CD4-positive, alpha-beta T cell treated with Interleukin-15 for 4 hours (primary cell): Measurements from ENCODE around the gene FIGN.

Source experiments
- DNase-seq: peaks from one replicate; pipeline ENCODE4 v3.0.0-alpha.2; 2020; ENCODE audit warnings: low spot score

FIGN gene

GRCh38 chr2:163737190-163737439, 1.3 kb upstream of the FIGN start:
- DNase-seq: no peak

GRCh38 chr2:163736433-163737189, 803 bp upstream of the FIGN start:
- DNase-seq: no peak

GRCh38 chr2:163734881-163735684, 725 bp downstream of the FIGN start:
- no peak for DNase-seq

GRCh38 chr2:163734401-163734800, 1.4 kb downstream of the FIGN start:
- no peak for DNase-seq

- DNase-seq: no peak
Measured at GRCh38 chr2:163733956-163734355, 1.9 kb downstream of the FIGN start.

GRCh38 chr2:163733301-163733938, 2.4 kb downstream of the FIGN start:
- no peak for DNase-seq

- no peak for DNase-seq
Measured at GRCh38 chr2:163732727-163733126, 3.1 kb downstream of the FIGN start.

GRCh38 chr2:163731735-163732134, 4.1 kb downstream of the FIGN start:
- no peak for DNase-seq

- no peak for DNase-seq
Measured at GRCh38 chr2:163730556-163730955, 5.3 kb downstream of the FIGN start.

- DNase-seq: no peak
Measured at GRCh38 chr2:163729636-163730273, 6.1 kb downstream of the FIGN start.

- no peak for DNase-seq
Measured at GRCh38 chr2:163723881-163724280, 11.9 kb downstream of the FIGN start.

GRCh38 chr2:163723348-163723747, 12.5 kb downstream of the FIGN start:
- no peak for DNase-seq

GRCh38 chr2:163719331-163719730, 16.5 kb downstream of the FIGN start:
- DNase-seq: no peak

GRCh38 chr2:163717993-163718680, 17.7 kb downstream of the FIGN start:
- DNase-seq: no peak

GRCh38 chr2:163717515-163717914, 18.3 kb downstream of the FIGN start:
- DNase-seq: no peak

GRCh38 chr2:163716101-163716500, 19.7 kb downstream of the FIGN start:
- DNase-seq: no peak

GRCh38 chr2:163715668-163716067, 20.1 kb downstream of the FIGN start:
- no peak for DNase-seq

- DNase-seq: no peak
Measured at GRCh38 chr2:163715199-163715598, 20.6 kb downstream of the FIGN start.

GRCh38 chr2:163713534-163714311, 22.1 kb downstream of the FIGN start:
- no peak for DNase-seq

- no peak for DNase-seq
Measured at GRCh38 chr2:163711699-163712098, 24.1 kb downstream of the FIGN start.

- DNase-seq: no peak
Measured at GRCh38 chr2:163711258-163711657, 24.6 kb downstream of the FIGN start.
